ENCODE measurements around the gene CMC2.

Gene CMC2

GRCh38 chr16:80972611-80973010 is 34.1 kb downstream of the CMC2 start:
- no peak for DNase-seq

- DNase-seq = no peak
Observed at GRCh38 chr16:80971819-80972218, 34.9 kb downstream of the CMC2 start.

GRCh38 chr16:80969114-80969484 is 37.6 kb downstream of the CMC2 start:
- DNase-seq = no peak

- no peak for DNase-seq
Observed at GRCh38 chr16:80968386-80969113, 38.1 kb downstream of the CMC2 start.

GRCh38 chr16:80966617-80967016 is 40.1 kb downstream of the CMC2 start:
- DNase-seq = no peak

- DNase-seq = no peak
Observed at GRCh38 chr16:80964351-80964750, 42.3 kb downstream of the CMC2 start.

- no peak for DNase-seq
Observed at GRCh38 chr16:80962879-80963278, 43.8 kb downstream of the CMC2 start.

- DNase-seq = no peak
Observed at GRCh38 chr16:80958284-80958683, 48.4 kb downstream of the CMC2 start.

GRCh38 chr16:80954985-80955384 is 51.7 kb downstream of the CMC2 start:
- DNase-seq = no peak

GRCh38 chr16:80948886-80949493 is 57.7 kb downstream of the CMC2 start:
- no peak for DNase-seq

GRCh38 chr16:80947708-80948625 is 58.7 kb downstream of the CMC2 start:
- DNase-seq = no peak

GRCh38 chr16:80947239-80947638 is 59.4 kb downstream of the CMC2 start:
- DNase-seq = no peak

GRCh38 chr16:80946481-80946880 is 60.2 kb downstream of the CMC2 start:
- DNase-seq = no peak

GRCh38 chr16:80940069-80940856 is 66.4 kb downstream of the CMC2 start:
- no peak for DNase-seq

- DNase-seq = no peak
Observed at GRCh38 chr16:80938879-80939260, 67.8 kb downstream of the CMC2 start.

GRCh38 chr16:80938004-80938878 is 68.4 kb downstream of the CMC2 start:
- no peak for DNase-seq

- no peak for DNase-seq
Observed at GRCh38 chr16:80936410-80936809, 70.3 kb downstream of the CMC2 start.

GRCh38 chr16:80935691-80936090 is 71.0 kb downstream of the CMC2 start:
- DNase-seq = no peak

GRCh38 chr16:80932708-80933095 is 74.0 kb downstream of the CMC2 start:
- peak; percentile 25 to 47 for DNase-seq

GRCh38 chr16:80931801-80932707 is 74.6 kb downstream of the CMC2 start:
- DNase-seq = no peak
